LoVo (cell line): ENCODE results near the gene CYP2R1.

Experiments
- DNase-seq: peaks from one replicate; pipeline ENCODE4 v3.0.0-alpha.2; 2016; ENCODE audit warnings: low spot score

The CYP2R1 gene

GRCh38 chr11:14892036-14892556, at the start of gene CYP2R1:
Gene CYP2R1 (minus strand): TSS chr11:14892231. CDS start chr11:14892205, 26 bp downstream.
- peak; percentile 97 for DNase-seq

GRCh38 chr11:14938936-14939335, 46.9 kb upstream of the CYP2R1 start:
- no peak for DNase-seq

DNA sequence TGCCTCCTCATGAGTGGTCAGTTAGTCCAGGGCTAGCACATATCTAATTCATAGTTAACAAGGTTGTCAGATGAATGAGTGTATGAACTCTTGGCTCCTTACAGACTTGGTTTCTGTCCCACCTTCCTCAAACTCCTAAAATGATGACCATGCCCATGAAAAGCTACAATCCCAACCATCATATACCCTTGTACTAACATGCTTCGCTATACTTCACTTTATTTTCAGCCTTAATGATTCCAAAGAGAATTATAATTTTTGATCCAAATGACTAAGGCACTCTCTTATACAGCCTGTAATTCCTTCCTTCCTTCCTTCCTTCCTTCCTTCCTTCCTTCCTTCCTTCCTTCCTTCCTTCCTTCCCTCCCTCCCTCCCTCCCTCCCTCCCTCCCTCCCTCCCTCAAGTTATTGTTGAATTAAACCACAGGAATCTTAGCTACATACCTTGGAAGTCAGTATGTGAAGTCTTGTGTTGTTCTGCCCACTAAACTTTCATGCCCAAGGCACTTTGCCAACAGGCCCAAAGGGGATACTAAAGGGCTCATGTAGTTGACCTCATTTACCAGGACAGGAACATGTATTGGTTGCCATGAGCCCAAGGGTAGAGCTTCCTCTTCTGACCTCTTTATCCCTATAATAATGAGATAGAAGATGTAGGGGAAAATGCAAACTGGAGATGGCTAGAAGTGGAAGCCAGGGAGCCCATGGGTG, 42.8 kb upstream of the CYP2R1 start:
- DNase-seq: no peak

GRCh38 chr11:14932447-14932846, 40.4 kb upstream of the CYP2R1 start:
- DNase-seq: no peak

DNA sequence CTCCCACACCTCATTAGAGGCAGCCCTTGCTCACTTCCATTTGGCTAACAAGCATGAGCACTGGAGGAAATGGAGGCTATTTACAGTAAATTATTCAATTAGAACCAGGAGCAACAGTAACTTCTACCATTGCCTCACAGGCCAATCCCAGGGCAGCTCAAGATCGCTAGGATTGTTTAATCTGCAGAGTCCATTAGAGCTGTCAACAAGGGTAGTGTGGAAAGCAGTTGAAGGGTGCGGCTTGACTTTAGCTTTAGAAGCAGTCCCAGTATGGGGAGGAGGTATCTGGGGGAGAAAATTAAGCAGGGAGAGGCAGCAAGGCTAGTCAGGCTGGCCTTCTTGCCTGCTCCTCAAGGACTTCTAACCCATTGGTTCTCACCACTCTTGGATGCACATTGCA, 38.3 kb upstream of the CYP2R1 start:
- no peak for DNase-seq

- DNase-seq: no peak
These were observed 35.1 kb upstream of the CYP2R1 start for GRCh38 chr11:14927146-14927545.

- no peak for DNase-seq
These were observed 32.3 kb upstream of the CYP2R1 start for GRCh38 chr11:14924318-14924717.

GRCh38 chr11:14916403-14916802, 24.4 kb upstream of the CYP2R1 start:
- DNase-seq: no peak

GRCh38 chr11:14914536-14914935, 22.5 kb upstream of the CYP2R1 start:
- DNase-seq: no peak

DNA sequence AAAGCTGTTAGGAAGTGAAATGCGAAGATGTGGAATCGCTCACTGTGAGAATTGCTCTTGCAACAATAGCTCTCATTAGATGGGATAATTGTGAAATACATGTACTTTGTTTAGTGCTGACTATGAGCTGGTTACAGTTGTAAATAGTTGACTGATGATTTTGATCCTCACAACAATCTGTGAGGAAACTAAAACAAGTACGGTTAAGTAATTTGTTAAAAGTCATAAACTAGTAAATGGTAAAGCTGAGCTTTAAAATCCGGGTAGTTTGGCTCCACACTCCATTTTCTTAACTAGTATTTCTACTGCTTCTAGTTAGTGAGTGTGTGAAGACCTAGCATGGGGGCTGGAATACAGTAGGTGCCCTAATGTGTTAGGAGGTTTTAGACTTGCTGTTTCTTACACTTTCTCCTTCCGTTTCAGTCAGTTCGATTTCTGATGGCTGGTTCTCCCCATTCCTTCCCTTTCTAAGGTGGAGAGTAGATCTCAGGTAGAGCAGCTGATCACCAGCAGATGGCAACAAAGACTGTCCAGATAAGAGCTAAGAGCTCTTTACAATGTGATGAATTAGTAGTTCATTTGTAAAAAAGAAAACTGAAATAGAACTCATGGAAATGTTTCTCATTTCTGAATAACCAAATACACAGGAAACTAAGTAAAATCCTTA, 16.3 kb upstream of the CYP2R1 start:
- DNase-seq: peak; percentile 49

DNA sequence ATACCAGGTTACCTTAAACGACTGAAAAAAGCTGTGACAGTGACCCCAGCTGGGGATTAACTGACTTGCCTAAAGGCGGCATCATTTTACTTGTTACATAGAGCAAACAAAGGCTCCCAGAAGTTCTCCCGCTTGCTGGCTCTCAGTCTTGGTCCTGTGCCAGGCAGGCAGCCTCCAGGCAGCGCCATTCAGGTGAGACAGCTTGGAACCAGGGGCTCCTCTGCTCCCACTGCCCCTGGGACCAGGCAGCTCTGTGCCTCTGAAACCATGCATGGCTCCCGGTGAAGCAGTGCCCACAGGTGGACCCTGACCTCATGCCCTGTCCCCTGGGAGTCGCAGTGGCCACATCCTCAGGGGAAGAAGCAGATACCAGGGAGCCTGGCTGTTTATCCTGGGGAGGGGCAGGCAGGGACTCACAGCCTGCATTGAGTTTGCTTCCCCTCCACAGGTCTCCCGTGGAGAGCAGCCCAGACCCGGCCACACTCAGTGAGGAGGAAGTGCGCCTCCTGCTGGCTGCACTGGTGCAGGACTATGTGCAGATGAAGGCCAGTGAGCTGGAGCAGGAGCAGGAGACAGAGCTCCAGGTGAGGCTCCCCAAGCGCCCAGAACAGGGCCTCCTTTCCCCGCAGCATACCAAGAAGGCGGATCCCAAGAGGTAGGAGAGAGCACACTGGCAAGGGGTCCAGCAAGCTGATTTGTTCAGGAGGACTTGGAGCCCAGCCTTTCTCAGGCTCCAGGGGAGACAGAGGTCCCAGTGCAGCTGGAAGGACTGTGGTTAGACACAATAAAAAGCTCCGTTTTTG, 15.6 kb upstream of the CYP2R1 start:
- peak; percentile 34 for DNase-seq

GRCh38 chr11:14906993-14907392, 15.0 kb upstream of the CYP2R1 start:
- DNase-seq: no peak

- no peak for DNase-seq
These were observed 14.5 kb upstream of the CYP2R1 start for GRCh38 chr11:14906578-14906977.

DNA sequence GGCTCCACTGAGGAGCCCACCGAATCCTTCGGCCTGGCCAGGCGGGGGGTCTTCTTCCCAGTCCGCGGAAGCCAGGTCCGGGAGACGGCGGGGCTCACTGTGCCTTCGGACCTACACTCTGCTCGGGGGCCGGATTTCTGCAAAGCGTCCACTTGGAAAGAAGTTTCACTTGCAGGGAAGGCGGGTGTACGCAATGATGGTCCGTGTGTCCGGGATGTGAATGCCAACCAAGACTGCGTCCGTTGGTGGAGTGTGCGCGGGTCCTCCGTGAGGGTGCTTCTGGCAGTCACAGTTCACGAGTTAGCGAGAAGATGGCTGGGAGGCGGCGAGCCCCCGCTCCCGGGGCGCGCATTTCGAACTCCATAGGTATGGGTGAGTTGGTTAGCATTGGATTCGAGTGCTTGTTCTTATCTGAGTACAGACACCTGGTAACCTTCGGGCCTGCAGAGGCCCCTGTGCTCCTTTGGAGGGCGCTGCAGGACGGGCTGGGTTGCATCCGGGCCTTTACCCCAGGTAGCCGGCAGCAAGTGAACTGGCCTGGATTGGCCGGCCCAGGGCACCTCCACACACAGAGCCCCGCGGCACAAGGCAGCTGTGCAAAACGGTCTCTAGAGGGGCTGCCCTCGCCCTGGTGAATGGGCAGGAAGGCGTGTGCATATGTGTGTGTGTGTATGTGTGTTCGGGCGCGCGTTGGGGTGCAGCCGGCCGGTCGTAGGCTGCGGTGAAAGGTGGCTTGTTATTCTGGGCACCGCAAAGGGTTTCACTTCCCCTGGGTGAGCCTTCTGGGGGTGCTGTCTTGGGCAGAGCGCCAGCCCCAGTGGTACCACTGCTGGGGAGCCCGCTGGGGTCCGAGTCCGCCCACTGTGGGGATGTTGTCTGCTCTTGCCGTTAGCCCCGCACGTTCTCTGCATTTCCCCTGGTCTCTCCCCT, 13.3 kb upstream of the CYP2R1 start:
- no peak for DNase-seq

GRCh38 chr11:14904745-14905103, 12.7 kb upstream of the CYP2R1 start:
- no peak for DNase-seq

- peak; percentile 4 for DNase-seq
These were observed 10.8 kb upstream of the CYP2R1 start for GRCh38 chr11:14902650-14903350.

DNA sequence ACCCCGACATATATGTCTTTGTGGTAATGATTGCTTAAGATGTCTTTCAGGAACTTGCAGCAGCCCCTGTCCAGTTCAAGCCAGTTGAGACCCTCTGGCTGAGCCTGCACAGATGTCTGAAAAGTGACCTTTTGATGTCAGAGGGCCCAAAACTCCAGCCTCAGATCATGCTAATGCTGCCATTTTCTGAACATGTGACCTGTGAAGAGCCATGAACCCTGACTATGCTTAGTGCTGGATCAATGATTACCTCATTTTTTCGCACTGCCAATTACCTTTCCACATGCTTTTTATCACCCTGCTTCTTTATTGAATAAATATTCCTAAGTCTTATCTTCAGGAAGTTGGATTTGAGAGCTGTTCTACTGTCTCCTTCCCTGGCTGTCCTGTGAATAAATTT, 6.9 kb upstream of the CYP2R1 start:
- DNase-seq: no peak

DNA sequence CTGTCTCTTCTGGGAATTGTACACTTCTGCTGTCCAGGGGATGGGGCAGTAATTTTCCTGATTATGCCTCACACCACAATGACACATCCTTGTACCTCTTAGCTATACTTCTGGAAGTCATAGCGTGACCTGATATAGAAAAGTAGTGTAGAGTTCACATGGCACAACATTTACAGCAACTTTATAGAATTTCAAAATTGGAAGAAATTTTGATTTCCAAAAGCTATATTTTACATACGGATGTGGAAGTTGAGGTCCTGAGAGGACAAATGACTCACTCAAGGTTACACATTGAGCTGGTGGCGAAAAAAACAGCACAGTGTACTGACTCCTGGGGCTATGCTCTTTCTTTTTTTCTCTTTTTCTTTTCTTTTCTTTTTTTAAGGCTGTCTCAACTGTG, 6.3 kb upstream of the CYP2R1 start:
- no peak for DNase-seq

- no peak for DNase-seq
These were observed 2.9 kb upstream of the CYP2R1 start for GRCh38 chr11:14894657-14895598.

DNA sequence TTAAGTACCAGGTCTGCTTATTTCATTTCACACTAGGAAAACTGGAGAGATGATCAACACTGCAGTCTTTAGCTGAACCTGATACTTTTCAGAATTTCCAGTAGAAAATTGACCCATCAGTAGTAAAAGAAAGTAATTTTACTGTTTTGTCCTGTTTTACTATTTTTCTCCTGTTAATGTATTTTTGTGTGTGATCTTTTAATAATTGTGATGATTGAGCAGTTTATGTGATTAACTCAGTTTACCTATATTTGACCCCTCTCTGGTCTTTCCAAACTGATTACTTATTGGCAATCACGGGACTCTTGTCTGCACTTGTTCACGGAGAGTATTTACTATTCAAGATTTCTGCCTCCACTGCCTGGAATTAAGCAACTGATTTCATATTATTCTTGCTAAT, 546 bp upstream of the CYP2R1 start:
- no peak for DNase-seq
